ENCODE measurements around the gene KBTBD3. TPM values are rescaled to one million over a fixed set of nuclear protein-coding genes. Genes with fewer than 3 reads are reported as not detected.

The KBTBD3 gene
- polyA plus RNA-seq, 2 of the 4 experiments (the other 2 are of a cell fraction): 3.7 to 6.9 TPM

DNA sequence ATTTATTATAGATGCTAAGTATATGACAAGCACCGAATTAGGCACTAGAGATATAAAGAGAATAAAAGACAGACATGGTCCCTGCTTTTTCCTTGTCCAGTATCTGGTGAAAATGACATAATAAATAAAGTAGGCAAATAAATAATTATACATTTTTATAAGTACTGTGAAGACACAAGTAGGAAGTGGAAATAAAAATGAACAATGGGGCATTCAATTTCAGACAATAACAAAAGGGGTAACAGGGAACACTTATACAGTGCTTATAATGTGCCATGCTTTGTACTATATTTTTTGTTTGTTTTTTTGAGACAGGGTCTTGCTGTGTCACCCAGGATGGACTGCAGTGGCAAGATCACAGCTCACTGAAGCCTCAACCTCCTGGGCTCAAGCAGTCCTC, 4.3 kb downstream of the KBTBD3 start:
- ATAC-seq (no peak), FAIRE-seq (no peak), DNase-seq (ENCODE audit: low read depth in 1 of 2, low spot score in 1 of 2) (no peak)
- no peaks in the 10 kb centered on the region for H3K9me3 ChIP-seq
- CTCF ChIA-PET: no interaction called here
- no peak overlapping the region for H3K27ac ChIP-seq
- 0 out of 3 replicates have a peak, but pooled peaks cover 6% of the 10 kb centered on the region for H3K4me1 ChIP-seq
- no peak overlapping the region for H3K4me2 ChIP-seq
- 48% methylated on average over 1 of the region's 1 CpG for WGBS (ENCODE audit: missing lambda C conversion rate)
- H3K4me3 ChIP-seq: no peak overlapping the region
- POLR2A ChIA-PET: no interaction called here
- TF ChIP-seq, protein P1, sequence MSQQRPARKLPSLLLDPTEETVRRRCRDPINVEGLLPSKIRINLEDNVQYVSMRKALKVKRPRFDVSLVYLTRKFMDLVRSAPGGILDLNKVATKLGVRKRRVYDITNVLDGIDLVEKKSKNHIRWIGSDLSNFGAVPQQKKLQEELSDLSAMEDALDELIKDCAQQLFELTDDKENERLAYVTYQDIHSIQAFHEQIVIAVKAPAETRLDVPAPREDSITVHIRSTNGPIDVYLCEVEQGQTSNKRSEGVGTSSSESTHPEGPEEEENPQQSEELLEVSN (IDR thresholded peaks at IDR 0.05; ENCODE audit: borderline replicate concordance, low read depth): no peak
- no peak for TF ChIP-seq MAFK (IDR thresholded peaks at IDR 0.05; ENCODE audit: partially characterized antibody)
- TF ChIP-seq JUNB (IDR thresholded peaks at IDR 0.05): no peak
- TF ChIP-seq CHD4 (IDR thresholded peaks at IDR 0.05; ENCODE audit: borderline replicate concordance): no peak
- no peak for TF ChIP-seq RAD21 (conservative IDR thresholded peaks at IDR 0.05 in 1 of 2, IDR thresholded peaks at IDR 0.05 in 1 of 2)
- TF ChIP-seq POLR2A (IDR thresholded peaks at IDR 0.05; ENCODE audit: low read length): no peak
- TF ChIP-seq KDM1A (IDR thresholded peaks at IDR 0.05; ENCODE audit: low read depth): no peak
- TF ChIP-seq, protein P2, sequence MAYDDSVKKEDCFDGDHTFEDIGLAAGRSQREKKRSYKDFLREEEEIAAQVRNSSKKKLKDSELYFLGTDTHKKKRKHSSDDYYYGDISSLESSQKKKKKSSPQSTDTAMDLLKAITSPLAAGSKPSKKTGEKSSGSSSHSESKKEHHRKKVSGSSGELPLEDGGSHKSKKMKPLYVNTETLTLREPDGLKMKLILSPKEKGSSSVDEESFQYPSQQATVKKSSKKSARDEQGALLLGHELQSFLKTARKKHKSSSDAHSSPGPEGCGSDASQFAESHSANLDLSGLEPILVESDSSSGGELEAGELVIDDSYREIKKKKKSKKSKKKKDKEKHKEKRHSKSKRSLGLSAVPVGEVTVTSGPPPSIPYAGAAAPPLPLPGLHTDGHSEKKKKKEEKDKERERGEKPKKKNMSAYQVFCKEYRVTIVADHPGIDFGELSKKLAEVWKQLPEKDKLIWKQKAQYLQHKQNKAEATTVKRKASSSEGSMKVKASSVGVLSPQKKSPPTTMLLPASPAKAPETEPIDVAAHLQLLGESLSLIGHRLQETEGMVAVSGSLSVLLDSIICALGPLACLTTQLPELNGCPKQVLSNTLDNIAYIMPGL (CRISPR knock-in tag; IDR thresholded peaks at IDR 0.05; ENCODE audit: borderline replicate concordance): no peak
- no peak for TF ChIP-seq BHLHE40 (IDR thresholded peaks at IDR 0.05; ENCODE audit: low read depth, low read length)
- TF ChIP-seq MYC (IDR thresholded peaks at IDR 0.05; ENCODE audit: borderline replicate concordance, low read length): no peak
- TF ChIP-seq PHF8 (IDR thresholded peaks at IDR 0.05; ENCODE audit: borderline replicate concordance, low read depth): no peak
- TF ChIP-seq EHF (CRISPR knock-in tag; IDR thresholded peaks at IDR 0.05): no peak
- TF ChIP-seq CEBPB (IDR thresholded peaks at IDR 0.05): no peak
- TF ChIP-seq, protein P3, sequence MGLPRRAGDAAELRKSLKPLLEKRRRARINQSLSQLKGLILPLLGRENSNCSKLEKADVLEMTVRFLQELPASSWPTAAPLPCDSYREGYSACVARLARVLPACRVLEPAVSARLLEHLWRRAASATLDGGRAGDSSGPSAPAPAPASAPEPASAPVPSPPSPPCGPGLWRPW (IDR thresholded peaks at IDR 0.05): no peak
- TF ChIP-seq ZSCAN20 (CRISPR knock-in tag; IDR thresholded peaks at IDR 0.05): no peak
- TF ChIP-seq CBX2 (IDR thresholded peaks at IDR 0.05; ENCODE audit: borderline replicate concordance, low read depth): no peak
- TF ChIP-seq ZNF302 (CRISPR knock-in tag; IDR thresholded peaks at IDR 0.05): no peak
- no peak for TF ChIP-seq ZFP36 (IDR thresholded peaks at IDR 0.05; ENCODE audit: borderline replicate concordance, partially characterized antibody)
- TF ChIP-seq FOSB (CRISPR knock-in tag; IDR thresholded peaks at IDR 0.05): no peak

DNA sequence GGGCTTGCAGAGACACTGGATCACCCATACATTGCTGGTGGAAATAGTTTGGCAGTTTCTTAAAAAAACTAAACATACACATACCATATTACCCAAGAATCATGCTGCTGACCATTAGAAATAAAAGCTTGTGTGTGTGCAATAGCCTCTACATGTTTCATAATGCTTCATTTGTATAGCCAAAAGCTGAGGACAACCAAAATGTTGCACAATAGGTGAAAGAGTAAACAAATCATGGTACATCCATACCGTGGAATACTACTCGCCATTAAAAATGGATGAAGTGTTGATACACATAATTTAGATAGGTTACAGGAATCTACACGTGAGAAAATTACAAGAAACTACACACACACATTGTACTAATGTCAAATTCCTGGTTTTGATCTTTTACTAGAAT, 6.5 kb downstream of the KBTBD3 start:
- ATAC-seq: no peak
- no peak for TF ChIP-seq POLR2AphosphoS2 (conservative IDR thresholded peaks at IDR 0.05; ENCODE audit: low read length)
- TF ChIP-seq HOXB5 (CRISPR knock-in tag; IDR thresholded peaks at IDR 0.05): no peak
- TF ChIP-seq, protein P4, sequence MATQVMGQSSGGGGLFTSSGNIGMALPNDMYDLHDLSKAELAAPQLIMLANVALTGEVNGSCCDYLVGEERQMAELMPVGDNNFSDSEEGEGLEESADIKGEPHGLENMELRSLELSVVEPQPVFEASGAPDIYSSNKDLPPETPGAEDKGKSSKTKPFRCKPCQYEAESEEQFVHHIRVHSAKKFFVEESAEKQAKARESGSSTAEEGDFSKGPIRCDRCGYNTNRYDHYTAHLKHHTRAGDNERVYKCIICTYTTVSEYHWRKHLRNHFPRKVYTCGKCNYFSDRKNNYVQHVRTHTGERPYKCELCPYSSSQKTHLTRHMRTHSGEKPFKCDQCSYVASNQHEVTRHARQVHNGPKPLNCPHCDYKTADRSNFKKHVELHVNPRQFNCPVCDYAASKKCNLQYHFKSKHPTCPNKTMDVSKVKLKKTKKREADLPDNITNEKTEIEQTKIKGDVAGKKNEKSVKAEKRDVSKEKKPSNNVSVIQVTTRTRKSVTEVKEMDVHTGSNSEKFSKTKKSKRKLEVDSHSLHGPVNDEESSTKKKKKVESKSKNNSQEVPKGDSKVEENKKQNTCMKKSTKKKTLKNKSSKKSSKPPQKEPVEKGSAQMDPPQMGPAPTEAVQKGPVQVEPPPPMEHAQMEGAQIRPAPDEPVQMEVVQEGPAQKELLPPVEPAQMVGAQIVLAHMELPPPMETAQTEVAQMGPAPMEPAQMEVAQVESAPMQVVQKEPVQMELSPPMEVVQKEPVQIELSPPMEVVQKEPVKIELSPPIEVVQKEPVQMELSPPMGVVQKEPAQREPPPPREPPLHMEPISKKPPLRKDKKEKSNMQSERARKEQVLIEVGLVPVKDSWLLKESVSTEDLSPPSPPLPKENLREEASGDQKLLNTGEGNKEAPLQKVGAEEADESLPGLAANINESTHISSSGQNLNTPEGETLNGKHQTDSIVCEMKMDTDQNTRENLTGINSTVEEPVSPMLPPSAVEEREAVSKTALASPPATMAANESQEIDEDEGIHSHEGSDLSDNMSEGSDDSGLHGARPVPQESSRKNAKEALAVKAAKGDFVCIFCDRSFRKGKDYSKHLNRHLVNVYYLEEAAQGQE (IDR thresholded peaks at IDR 0.05): no peak
- no peak for TF ChIP-seq FOXS1 (CRISPR knock-in tag; IDR thresholded peaks at IDR 0.05)
- TF ChIP-seq JUNB (IDR thresholded peaks at IDR 0.05): no peak
- TF ChIP-seq ZFP36 (IDR thresholded peaks at IDR 0.05; ENCODE audit: borderline replicate concordance, partially characterized antibody): no peak
- TF ChIP-seq, protein P5, sequence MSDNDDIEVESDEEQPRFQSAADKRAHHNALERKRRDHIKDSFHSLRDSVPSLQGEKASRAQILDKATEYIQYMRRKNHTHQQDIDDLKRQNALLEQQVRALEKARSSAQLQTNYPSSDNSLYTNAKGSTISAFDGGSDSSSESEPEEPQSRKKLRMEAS (IDR thresholded peaks at IDR 0.05): no peak
- TF ChIP-seq HEYL (CRISPR knock-in tag; IDR thresholded peaks at IDR 0.05): no peak
- no peak for TF ChIP-seq KDM1A (IDR thresholded peaks at IDR 0.05; ENCODE audit: low read depth)
- Histone ChIP-seq H3K4me1 (no peaks in the 10 kb centered on the region), H3K4me2 (no peak overlapping the region), H3K4me3 (no peak overlapping the region), H3K9me3 (no peaks in the 10 kb centered on the region), H3K27ac (no peak overlapping the region)
- WGBS (ENCODE audit: missing lambda C conversion rate): 63% methylated on average over 3 of the region's 3 CpGs
- ChIA-PET POLR2A (no interaction called here), CTCF (interaction anchor here (1.2 kb wide), 1 partner anchor 21 kb away, joined by 3 read pairs; no protein-coding TSS in a partner anchor)
- no peak for DNase-seq (ENCODE audit: low read depth in 1 of 2, low spot score in 1 of 2)
- FAIRE-seq: no peak

Data from A549 (cell line).